Measurements from ENCODE around the gene SELE. TPM values are rescaled to one million over a fixed set of nuclear protein-coding genes. Genes with fewer than 3 reads are reported as not detected.

SELE gene
- total RNA-seq, 2 experiments from 2014 or later: not detected

GRCh38 chr1:169746550-169746949 is 12.7 kb upstream of the SELE start:
- intact Hi-C loops (cut with micrococcal nuclease; ENCODE audit: unreplicated experiment): no loop called here

GRCh38 chr1:169745015-169745861 is 11.4 kb upstream of the SELE start:
- Histone ChIP-seq H3K27ac (ENCODE audit: low read depth, low read length, poor library complexity, severe bottlenecking) (no peak overlapping the region), H3K36me3 (ENCODE audit: insufficient read depth, low read length) (no peaks in the 10 kb centered on the region), H3K4me2 (ENCODE audit: low read length) (no peak overlapping the region), H3K4me1 (ENCODE audit: insufficient read depth, low read length, poor library complexity, severe bottlenecking) (no peaks in the 10 kb centered on the region), H4K20me1 (ENCODE audit: insufficient read depth, low read length) (no peaks in the 10 kb centered on the region), H3K9me2 (ENCODE audit: insufficient read depth, low read length) (no peaks in the 10 kb centered on the region), H3K9me3 (ENCODE audit: low read length) (no peaks in the 10 kb centered on the region), H3K4me3 (ENCODE audit: low read depth, low read length, poor library complexity, severe bottlenecking) (no peak overlapping the region), H3K79me2 (ENCODE audit: insufficient read depth, low read depth, low read length) (no peaks in the 10 kb centered on the region), H2AFZ (ENCODE audit: low read length) (no peak overlapping the region)
- CTCF ChIA-PET (ENCODE audit: unreplicated experiment): no interaction called here
- intact Hi-C loops (cut with micrococcal nuclease; ENCODE audit: unreplicated experiment): no loop called here
- DNase-seq (ENCODE audit: low spot score): no peak
- BruUV-seq (replicated peaks): no TSS peak
- POLR2A ChIA-PET: no interaction called here
- TF ChIP-seq EZH2phosphoT487 (IDR thresholded peaks at IDR 0.05; ENCODE audit: borderline replicate concordance, low read depth, low read length): no peak
- no peak for TF ChIP-seq CTCF (conservative IDR thresholded peaks at IDR 0.05; ENCODE audit: low read length)

More at GRCh38 chr1:169746550-169746949, 12.7 kb upstream of the SELE start:
- Histone ChIP-seq H3K4me3 (ENCODE audit: low read depth, low read length, poor library complexity, severe bottlenecking) (no peak overlapping the region), H3K9me3 (ENCODE audit: low read length) (no peaks in the 10 kb centered on the region), H3K36me3 (ENCODE audit: insufficient read depth, low read length) (no peaks in the 10 kb centered on the region), H3K79me2 (ENCODE audit: insufficient read depth, low read depth, low read length) (no peaks in the 10 kb centered on the region), H3K4me2 (ENCODE audit: low read length) (no peak overlapping the region), H3K4me1 (ENCODE audit: insufficient read depth, low read length, poor library complexity, severe bottlenecking) (no peaks in the 10 kb centered on the region), H3K27ac (ENCODE audit: low read depth, low read length, poor library complexity, severe bottlenecking) (no peak overlapping the region), H3K9me2 (ENCODE audit: insufficient read depth, low read length) (no peaks in the 10 kb centered on the region), H4K20me1 (ENCODE audit: insufficient read depth, low read length) (no peaks in the 10 kb centered on the region), H2AFZ (ENCODE audit: low read length) (no peak overlapping the region)
- BruUV-seq (replicated peaks): no TSS peak
- DNase-seq (ENCODE audit: low spot score): no peak
- ChIA-PET POLR2A (no interaction called here), CTCF (ENCODE audit: unreplicated experiment) (no interaction called here)
- no peak for TF ChIP-seq CTCF (conservative IDR thresholded peaks at IDR 0.05; ENCODE audit: low read length)
- TF ChIP-seq EZH2phosphoT487 (IDR thresholded peaks at IDR 0.05; ENCODE audit: borderline replicate concordance, low read depth, low read length): no peak
